Fibroblast of gingiva (primary cell): ENCODE results near the gene CKAP4.

Experiments used
- DNase-seq: peaks from one replicate; pipeline ENCODE4 v3.0.0-alpha.2; 2011; ENCODE audit warnings: low read depth

The CKAP4 gene

DNA sequence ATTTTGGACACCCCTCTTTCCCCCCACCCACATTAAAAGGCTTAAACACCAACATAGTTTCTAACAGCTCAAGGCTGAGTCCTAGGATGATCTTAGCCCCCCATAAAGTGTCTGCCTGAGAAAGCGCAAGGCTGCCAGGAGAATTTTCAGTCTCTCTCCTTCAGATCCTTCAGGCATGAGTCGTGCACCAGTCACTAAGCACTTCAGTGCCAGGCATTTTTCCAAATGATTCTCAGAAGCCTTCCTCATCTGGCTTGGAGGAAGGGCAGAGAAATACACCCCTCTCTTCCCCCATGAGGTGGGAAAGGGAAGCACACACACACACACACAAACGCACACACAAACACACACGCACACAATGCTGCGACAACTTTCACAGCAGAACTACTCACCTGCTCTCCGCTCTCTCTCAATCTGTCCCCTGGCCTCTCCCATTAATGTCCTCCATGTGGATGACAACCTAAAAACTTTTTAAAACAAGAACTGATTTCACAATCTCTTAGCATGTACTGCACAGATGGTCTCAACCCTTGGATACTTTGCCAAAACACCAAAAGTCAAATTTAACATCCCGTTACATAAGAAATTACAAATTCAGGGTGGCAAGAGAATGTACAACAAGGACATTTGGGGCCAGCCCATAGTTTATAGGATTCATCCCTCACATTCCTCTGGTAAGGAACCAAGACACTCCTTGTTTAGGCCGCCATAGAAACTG lies 49.8 kb downstream of the CKAP4 start:
- peak; percentile 67 for DNase-seq

DNA sequence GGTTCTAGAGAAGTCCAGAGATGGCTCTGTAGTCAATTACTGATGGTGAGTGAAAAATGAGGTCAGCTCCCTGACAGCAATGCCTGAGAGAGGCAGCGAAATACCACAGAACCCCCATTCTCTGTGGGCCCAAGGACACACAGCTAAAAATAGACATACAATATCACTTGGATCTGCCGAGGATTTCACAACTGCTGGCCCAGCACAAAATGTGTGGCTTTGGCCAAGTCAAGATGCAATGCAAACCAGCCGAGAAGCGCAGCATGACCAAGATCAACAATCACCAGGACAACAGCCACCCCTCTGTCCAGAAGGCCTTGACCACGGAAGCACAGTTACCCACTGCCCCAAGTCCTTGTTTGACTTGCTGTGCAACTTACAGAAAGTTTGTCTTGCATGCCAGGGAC lies 52.2 kb downstream of the CKAP4 start:
- DNase-seq: peak; percentile 98

DNA sequence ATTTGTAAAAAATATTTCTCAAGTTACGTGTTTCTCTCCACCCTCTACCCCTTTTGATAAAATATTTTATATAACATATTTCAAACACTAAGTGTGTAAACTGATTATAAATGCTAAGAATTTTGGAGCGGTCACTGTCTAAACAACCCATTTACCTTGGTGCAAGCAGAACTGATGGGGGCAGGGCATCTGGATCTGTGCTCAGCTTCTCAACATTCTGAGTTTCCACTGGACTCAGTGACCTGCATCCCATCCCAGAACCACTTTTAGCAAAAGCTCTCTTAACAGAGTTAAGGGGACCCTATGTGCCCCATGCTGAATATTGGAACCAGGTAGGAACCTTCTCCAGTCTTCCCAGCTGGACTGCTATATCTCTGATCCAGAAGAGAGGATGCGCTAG lies 53.5 kb downstream of the CKAP4 start:
- no peak for DNase-seq

DNA sequence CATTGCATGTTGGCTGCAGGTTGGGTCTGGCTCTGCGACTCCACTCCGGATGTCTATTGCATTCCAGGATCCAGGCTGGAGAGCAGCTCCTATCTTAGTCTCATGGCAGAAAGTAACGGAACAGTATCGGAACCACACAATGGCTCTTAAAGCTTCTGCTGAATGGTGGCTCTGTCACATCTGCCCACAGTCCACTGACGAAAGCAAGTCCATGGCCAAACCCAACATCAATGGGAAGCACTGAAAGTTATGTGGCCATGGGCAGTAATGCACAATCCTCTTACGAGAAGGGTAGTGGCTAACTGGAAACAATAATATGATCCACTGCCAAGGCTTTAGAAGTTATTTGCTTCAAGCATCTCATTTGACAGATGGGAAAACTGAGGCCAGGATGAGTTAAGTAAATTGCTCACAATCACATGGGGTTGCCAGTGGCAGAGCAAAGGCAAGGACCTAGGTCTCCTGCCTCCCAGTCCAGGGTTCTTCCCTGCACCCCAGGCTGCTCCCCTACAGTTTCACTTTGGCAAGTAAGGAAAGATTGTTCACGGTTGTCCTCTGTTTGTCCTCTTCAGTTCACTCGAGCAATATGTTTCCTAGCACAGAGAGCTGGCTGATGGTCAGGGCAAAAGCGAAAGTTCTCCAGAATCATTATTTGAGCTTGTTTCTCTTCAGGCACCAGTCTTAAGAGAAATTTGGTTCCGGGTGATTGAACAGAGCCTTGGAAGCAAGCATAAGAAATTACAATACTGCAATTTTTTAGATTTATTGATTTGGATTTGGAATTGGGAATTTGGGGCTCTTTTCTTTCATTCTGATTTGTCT lies 54.2 kb downstream of the CKAP4 start:
- DNase-seq: no peak

DNA sequence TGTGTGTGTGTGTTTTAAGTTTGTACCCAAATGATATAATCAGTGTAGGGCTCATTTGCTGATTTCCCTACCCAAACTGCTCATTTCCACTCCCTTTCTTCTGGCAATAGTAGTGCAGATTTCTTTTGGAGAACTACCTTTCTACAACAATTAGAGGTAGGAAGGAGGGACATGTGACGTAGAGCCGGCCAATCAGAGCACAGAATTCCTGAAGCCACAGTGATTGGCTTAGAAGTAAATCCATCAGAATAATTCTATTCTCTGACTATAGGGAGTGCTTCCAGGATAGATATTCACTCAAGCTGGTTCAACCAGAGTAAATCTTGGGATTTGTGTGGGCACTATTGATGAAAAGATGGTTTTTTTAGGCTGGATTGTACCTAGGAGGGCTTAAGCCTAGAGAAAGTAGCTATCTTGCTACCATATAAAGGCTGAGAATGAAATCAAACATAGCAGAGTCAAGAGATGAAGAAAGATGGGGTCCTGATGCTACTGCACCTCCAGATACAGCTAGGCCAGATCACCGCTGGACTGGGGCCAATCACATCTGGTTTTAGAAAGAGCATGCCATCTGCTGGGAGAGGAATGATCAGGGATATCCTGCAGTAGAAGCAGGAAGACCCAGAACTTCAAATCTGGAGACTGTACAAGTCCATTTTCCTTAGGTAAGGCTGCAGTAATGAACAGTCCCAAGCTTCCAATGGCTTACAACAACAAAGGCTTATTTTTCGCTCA lies 55.0 kb downstream of the CKAP4 start:
- DNase-seq: peak; percentile 26

DNA sequence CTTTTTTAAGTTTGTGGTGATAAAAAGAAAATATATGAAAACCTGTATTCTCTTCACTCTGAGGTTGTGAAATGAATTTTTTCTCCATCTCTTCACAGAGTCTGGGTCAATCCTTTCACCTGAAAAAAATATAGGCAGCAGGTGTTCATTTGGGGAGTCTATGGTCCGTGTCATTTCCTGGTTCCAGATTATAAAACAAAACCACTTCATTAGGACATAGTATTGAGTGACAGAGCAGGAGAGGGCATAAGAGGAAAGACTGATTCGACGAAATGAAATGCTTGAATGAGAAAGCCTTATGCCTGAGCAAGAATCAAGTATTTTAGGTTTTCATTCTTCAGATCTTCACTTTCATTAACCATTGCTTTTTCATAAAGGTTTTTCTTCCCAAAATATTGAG lies 57.2 kb downstream of the CKAP4 start:
- DNase-seq: no peak

DNA sequence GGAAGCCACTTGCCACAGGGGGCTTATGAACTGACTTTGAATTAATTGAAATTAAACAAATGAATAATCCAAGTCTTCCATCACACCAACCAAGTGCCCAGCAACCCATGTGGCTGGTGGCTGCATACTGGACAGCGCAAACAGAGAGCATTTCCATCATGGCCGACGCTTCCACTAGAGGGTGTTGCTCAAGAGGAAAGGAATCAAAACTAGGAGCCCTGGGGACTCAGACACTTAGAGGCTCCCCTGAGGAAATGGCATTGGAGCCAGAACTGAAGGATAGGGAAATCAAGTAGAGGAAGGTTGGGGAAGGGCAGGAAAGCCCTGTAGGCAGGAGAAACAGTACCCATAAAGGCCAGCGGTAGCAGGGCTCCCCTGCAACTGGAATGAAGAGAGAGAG lies 58.5 kb downstream of the CKAP4 start:
- DNase-seq: no peak

DNA sequence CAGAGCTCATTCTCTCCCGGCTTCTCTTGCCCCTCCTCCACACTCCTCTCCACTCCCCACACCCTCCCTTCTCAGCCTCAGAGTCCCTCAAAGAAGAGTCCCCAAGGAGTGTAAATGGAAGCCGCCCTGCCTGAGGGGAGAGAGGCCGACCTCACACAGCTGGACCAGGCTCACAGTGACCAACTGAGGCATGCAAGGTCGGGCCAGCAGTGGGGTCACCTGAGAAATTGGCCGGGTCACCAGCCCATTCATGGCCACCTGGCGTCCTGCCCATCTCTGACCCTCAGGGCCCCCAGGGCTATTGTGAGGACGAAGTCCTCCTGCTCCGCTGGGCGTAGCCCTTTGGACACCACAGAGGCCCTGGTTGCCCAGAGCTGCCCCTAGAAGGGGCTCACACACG lies 59.6 kb downstream of the CKAP4 start:
- no peak for DNase-seq
